CD8-positive, alpha-beta memory T cell (primary cell): ENCODE measurements around the gene KCNT2. TPM values are rescaled to one million over a fixed set of nuclear protein-coding genes. Genes with fewer than 3 reads are reported as not detected.

Source experiments
- CTCF ChIA-PET: fragments of 350-600 bp; sonication (Branson Sonifier 250); formaldehyde crosslinking; loops from one replicate; lab custom pipeline; 2021; ENCODE audit warnings: antibody characterized with exemption; lab: Charles Lee
- POLR2A ChIA-PET: fragments of 350-600 bp; sonication (Branson Sonifier 250); formaldehyde crosslinking; loops from one replicate; lab custom pipeline; 2021; ENCODE audit warnings: antibody characterized with exemption; lab: Charles Lee
- DNase-seq, 5 donors: peaks; one replicate each; pipeline versions ENCODE4 v3.0.0 to v3.0.0-alpha.2; 2020 to 2022; ENCODE audit warnings: mixed read lengths in 1 of 5
- H3K27ac ChIP-seq: one replicate; pipeline ENCODE4 v1.7.0; 2013; ENCODE audit warnings: low read depth, mild to moderate bottlenecking, low read length, moderate library complexity
- H3K27me3 ChIP-seq: 2 replicates; pipeline ENCODE4 v1.7.0; 2013; ENCODE audit warnings: low read length, mild to moderate bottlenecking; ENCODE audit not compliant: insufficient read depth, poor library complexity, severe bottlenecking
- H3K36me3 ChIP-seq: 2 replicates; pipeline ENCODE4 v1.7.0; 2013; ENCODE audit warnings: mild to moderate bottlenecking, low read length, moderate library complexity; ENCODE audit not compliant: insufficient read depth
- H3K4me1 ChIP-seq: 2 replicates; pipeline ENCODE4 v1.7.0; 2013; ENCODE audit warnings: mild to moderate bottlenecking, low read length, moderate library complexity; ENCODE audit not compliant: insufficient read depth
- H3K4me3 ChIP-seq: 2 replicates; pipeline ENCODE4 v1.7.0; 2013; ENCODE audit warnings: mild to moderate bottlenecking, low read length
- H3K9me3 ChIP-seq: 2 replicates; pipeline ENCODE4 v1.7.0; 2013; ENCODE audit warnings: mild to moderate bottlenecking, low read length
- H3K27ac Mint-ChIP-seq, 8 donors: one replicate each; pipeline ENCODE4 v1.8.0; 2020 to 2021; ENCODE audit warnings: mixed read lengths in 8 of 8, mild to moderate bottlenecking in 6 of 8, inconsistent platforms in 3 of 8, moderate library complexity in 3 of 8
- H3K27me3 Mint-ChIP-seq, 2 donors: one replicate each; pipeline ENCODE4 v1.8.0; 2020 to 2021; ENCODE audit warnings: mixed read lengths in 2 of 2, mild to moderate bottlenecking in 1 of 2, moderate library complexity in 1 of 2
- H3K36me3 Mint-ChIP-seq, 3 donors: one replicate each; pipeline ENCODE4 v1.8.0; 2020 to 2021; ENCODE audit warnings: mixed read lengths in 3 of 3, inconsistent platforms in 1 of 3, mild to moderate bottlenecking in 1 of 3
- H3K4me1 Mint-ChIP-seq, 3 donors: one replicate each; pipeline ENCODE4 v1.8.0; 2020 to 2021; ENCODE audit warnings: mixed read lengths in 3 of 3, inconsistent platforms in 1 of 3, mild to moderate bottlenecking in 1 of 3
- H3K4me3 Mint-ChIP-seq, 7 donors: one replicate each; pipeline ENCODE4 v1.8.0; 2020 to 2021; ENCODE audit warnings: mixed read lengths in 7 of 7, mild to moderate bottlenecking in 6 of 7, moderate library complexity in 4 of 7, inconsistent platforms in 2 of 7
- H3K9me3 Mint-ChIP-seq, 5 donors: one replicate each; pipeline ENCODE4 v1.8.0; 2020 to 2022; ENCODE audit warnings: mixed read lengths in 5 of 5, mild to moderate bottlenecking in 3 of 5, moderate library complexity in 2 of 5, inconsistent platforms in 1 of 5
- polyA plus RNA-seq: library from polyadenylated mRNA; unstranded; fragments of 300-500 nt; fragmentation: Illumina TruSeq; gene quantifications from one replicate; pipeline ENCODE4 v1.2.3, GENCODE V29; 2021
- total RNA-seq, 2 experiments: library from RNA; stranded (reverse); gene quantifications; one replicate each; pipeline ENCODE4 v1.2.3, GENCODE V29; 2021

The KCNT2 gene
- total and polyA plus RNA-seq, 3 experiments from 2014 or later: not detected

- DNase-seq: no peak
- Histone ChIP-seq H3K27me3 (no peaks in the 10 kb centered on the region), H3K4me1 (no peaks in the 10 kb centered on the region), H3K9me3 (no peaks in the 10 kb centered on the region), H3K27ac (no peak overlapping the region), H3K36me3 (no peaks in the 10 kb centered on the region), H3K4me3 (no peak overlapping the region)
- Mint-ChIP-seq H3K27me3 (no peaks in the 10 kb centered on the region), H3K4me1 (no peaks in the 10 kb centered on the region), H3K9me3 (peaks cover 0 to 3% (median 0%) of the 10 kb centered on the region in 5 donors), H3K4me3 (no peak overlapping the region), H3K27ac (no peak overlapping the region), H3K36me3 (no peaks in the 10 kb centered on the region)
- ChIA-PET CTCF (no interaction called here), POLR2A (no interaction called here)
Observed at GRCh38 chr1:196467230-196467925, 140.9 kb downstream of the KCNT2 start.

- ChIA-PET POLR2A (no interaction called here), CTCF (no interaction called here)
- Mint-ChIP-seq H3K4me1 (no peaks in the 10 kb centered on the region), H3K4me3 (no peak overlapping the region), H3K9me3 (peaks cover 0 to 3% (median 0%) of the 10 kb centered on the region in 5 donors), H3K36me3 (no peaks in the 10 kb centered on the region), H3K27me3 (no peaks in the 10 kb centered on the region), H3K27ac (no peak overlapping the region)
- H3K9me3 ChIP-seq: no peaks in the 10 kb centered on the region
- no peaks in the 10 kb centered on the region for H3K36me3 ChIP-seq
- no peaks in the 10 kb centered on the region for H3K27me3 ChIP-seq
- H3K4me3 ChIP-seq: no peak overlapping the region
- H3K4me1 ChIP-seq: no peaks in the 10 kb centered on the region
- H3K27ac ChIP-seq: no peak overlapping the region
- DNase-seq: no peak
Observed at GRCh38 chr1:196466654-196467053, 141.6 kb downstream of the KCNT2 start.

DNA sequence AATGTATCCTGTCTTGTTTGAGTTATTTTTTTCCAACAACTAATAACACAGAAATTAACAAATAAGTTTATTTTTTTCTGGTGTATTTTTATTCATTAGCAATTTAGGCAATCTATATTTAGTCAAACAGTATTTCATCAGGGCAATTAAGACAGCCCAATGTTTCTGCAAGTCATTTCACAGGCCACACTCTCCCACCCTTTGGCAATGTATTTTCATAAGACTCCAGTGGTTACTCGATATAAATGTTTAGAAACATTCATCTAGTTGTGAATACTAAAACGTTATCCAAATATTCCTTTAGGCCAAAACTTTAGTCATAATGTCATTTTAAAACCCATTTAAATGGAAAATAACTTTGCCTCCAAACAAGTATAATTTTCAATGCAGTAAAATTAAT, 142.1 kb downstream of the KCNT2 start:
- Mint-ChIP-seq H3K9me3 (peaks cover 0 to 3% (median 0%) of the 10 kb centered on the region in 5 donors), H3K4me3 (no peak overlapping the region), H3K27me3 (no peaks in the 10 kb centered on the region), H3K36me3 (no peaks in the 10 kb centered on the region), H3K4me1 (no peaks in the 10 kb centered on the region), H3K27ac (no peak overlapping the region)
- ChIA-PET POLR2A (no interaction called here), CTCF (no interaction called here)
- H3K27me3 ChIP-seq: no peaks in the 10 kb centered on the region
- DNase-seq: no peak
- no peak overlapping the region for H3K4me3 ChIP-seq
- no peaks in the 10 kb centered on the region for H3K9me3 ChIP-seq
- H3K4me1 ChIP-seq: no peaks in the 10 kb centered on the region
- H3K27ac ChIP-seq: no peak overlapping the region
- no peaks in the 10 kb centered on the region for H3K36me3 ChIP-seq

GRCh38 chr1:196464480-196464941, 143.7 kb downstream of the KCNT2 start:
- Mint-ChIP-seq H3K27ac (no peak overlapping the region), H3K4me3 (no peak overlapping the region), H3K36me3 (no peaks in the 10 kb centered on the region), H3K4me1 (no peaks in the 10 kb centered on the region), H3K9me3 (peaks cover 0 to 3% (median 0%) of the 10 kb centered on the region in 5 donors), H3K27me3 (no peaks in the 10 kb centered on the region)
- Histone ChIP-seq H3K36me3 (no peaks in the 10 kb centered on the region), H3K4me1 (no peaks in the 10 kb centered on the region), H3K9me3 (no peaks in the 10 kb centered on the region), H3K27me3 (no peaks in the 10 kb centered on the region), H3K27ac (no peak overlapping the region), H3K4me3 (no peak overlapping the region)
- ChIA-PET POLR2A (no interaction called here), CTCF (no interaction called here)
- no peak for DNase-seq

GRCh38 chr1:196462086-196462485, 146.2 kb downstream of the KCNT2 start:
- Histone ChIP-seq H3K27me3 (no peaks in the 10 kb centered on the region), H3K4me3 (no peak overlapping the region), H3K4me1 (no peaks in the 10 kb centered on the region), H3K9me3 (no peaks in the 10 kb centered on the region), H3K27ac (no peak overlapping the region), H3K36me3 (no peaks in the 10 kb centered on the region)
- ChIA-PET CTCF (no interaction called here), POLR2A (no interaction called here)
- Mint-ChIP-seq H3K27ac (no peak overlapping the region), H3K27me3 (no peaks in the 10 kb centered on the region), H3K4me3 (no peak overlapping the region), H3K9me3 (peaks cover 0 to 3% (median 0%) of the 10 kb centered on the region in 5 donors), H3K4me1 (no peaks in the 10 kb centered on the region), H3K36me3 (no peaks in the 10 kb centered on the region)
- DNase-seq: no peak

DNA sequence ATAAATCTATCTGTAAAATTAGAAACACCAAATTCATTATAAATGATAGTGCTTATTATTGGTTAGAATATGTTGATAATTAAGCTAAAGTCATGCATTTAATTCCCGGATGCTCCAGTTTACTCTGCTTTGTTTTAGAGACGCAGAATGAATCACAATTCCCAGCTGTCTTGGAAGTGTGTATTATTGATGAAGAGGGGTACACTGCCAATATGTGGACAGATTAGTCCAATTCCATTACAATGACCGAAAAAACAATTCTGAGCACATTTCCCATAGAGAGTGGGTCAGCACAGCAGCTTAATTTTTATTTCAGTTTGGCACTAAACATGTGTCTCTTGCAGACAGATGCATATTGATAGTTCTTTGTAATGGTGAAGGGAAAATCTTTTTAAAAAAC, 146.7 kb downstream of the KCNT2 start:
- POLR2A ChIA-PET: no interaction called here
- no peaks in the 10 kb centered on the region for H3K36me3 ChIP-seq

DNA sequence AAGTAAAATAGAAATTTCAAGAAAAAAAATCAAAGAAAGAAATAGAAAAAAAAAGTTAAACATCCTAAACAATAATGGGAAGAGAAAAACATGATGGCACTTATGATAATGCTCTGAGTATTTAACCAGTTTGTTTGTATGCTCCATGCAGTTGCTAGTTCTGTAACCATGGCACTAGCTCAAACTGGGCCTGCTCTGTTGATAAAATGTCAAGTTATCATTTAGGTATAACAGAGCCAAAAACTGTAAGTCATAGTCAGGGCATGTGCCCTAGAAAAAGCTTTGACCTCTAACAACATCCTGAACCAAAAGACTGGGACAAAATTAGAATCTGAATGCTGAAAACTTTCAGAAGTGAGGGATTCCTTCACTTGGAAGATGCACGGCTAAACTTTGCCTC, 148.9 kb downstream of the KCNT2 start:
- DNase-seq: no peak
- Mint-ChIP-seq H3K27ac (no peak overlapping the region), H3K27me3 (no peaks in the 10 kb centered on the region), H3K36me3 (no peaks in the 10 kb centered on the region), H3K4me3 (no peak overlapping the region), H3K4me1 (no peaks in the 10 kb centered on the region), H3K9me3 (peaks cover 0 to 2% (median 0%) of the 10 kb centered on the region in 5 donors)
- Histone ChIP-seq H3K4me3 (no peak overlapping the region), H3K9me3 (no peaks in the 10 kb centered on the region), H3K27me3 (no peaks in the 10 kb centered on the region), H3K4me1 (no peaks in the 10 kb centered on the region), H3K27ac (no peak overlapping the region), H3K36me3 (no peaks in the 10 kb centered on the region)
- ChIA-PET POLR2A (no interaction called here), CTCF (no interaction called here)

More for the DNA sequence above, 146.7 kb downstream of the KCNT2 start:
- H3K27me3 ChIP-seq: no peaks in the 10 kb centered on the region
- Mint-ChIP-seq H3K27ac (no peak overlapping the region), H3K4me3 (no peak overlapping the region), H3K4me1 (no peaks in the 10 kb centered on the region), H3K9me3 (peaks cover 0 to 3% (median 0%) of the 10 kb centered on the region in 5 donors), H3K36me3 (no peaks in the 10 kb centered on the region), H3K27me3 (no peaks in the 10 kb centered on the region)
- H3K4me3 ChIP-seq: no peak overlapping the region
- H3K9me3 ChIP-seq: no peaks in the 10 kb centered on the region
- DNase-seq: no peak
- H3K27ac ChIP-seq: no peak overlapping the region
- CTCF ChIA-PET: no interaction called here
- H3K4me1 ChIP-seq: no peaks in the 10 kb centered on the region

GRCh38 chr1:196454792-196455191, 153.4 kb downstream of the KCNT2 start:
- Mint-ChIP-seq H3K27me3 (no peaks in the 10 kb centered on the region), H3K4me1 (no peaks in the 10 kb centered on the region), H3K9me3 (peaks cover 0 to 2% (median 0%) of the 10 kb centered on the region in 5 donors), H3K4me3 (no peak overlapping the region), H3K36me3 (peaks cover 0 to 1% (median 0%) of the 10 kb centered on the region in 3 donors), H3K27ac (no peak overlapping the region)
- Histone ChIP-seq H3K27ac (no peak overlapping the region), H3K36me3 (no peaks in the 10 kb centered on the region), H3K9me3 (no peaks in the 10 kb centered on the region), H3K4me3 (no peak overlapping the region), H3K27me3 (no peaks in the 10 kb centered on the region), H3K4me1 (no peaks in the 10 kb centered on the region)
- CTCF ChIA-PET: no interaction called here
- POLR2A ChIA-PET: no interaction called here
- no peak for DNase-seq
